ENCODE measurements around the gene TSPYL6.
"Not testable (repeated sequence)": the region's sequence is repeated elsewhere in the genome, so short reads cannot be mapped to it uniquely, and the experiment has no call there.

DNA sequence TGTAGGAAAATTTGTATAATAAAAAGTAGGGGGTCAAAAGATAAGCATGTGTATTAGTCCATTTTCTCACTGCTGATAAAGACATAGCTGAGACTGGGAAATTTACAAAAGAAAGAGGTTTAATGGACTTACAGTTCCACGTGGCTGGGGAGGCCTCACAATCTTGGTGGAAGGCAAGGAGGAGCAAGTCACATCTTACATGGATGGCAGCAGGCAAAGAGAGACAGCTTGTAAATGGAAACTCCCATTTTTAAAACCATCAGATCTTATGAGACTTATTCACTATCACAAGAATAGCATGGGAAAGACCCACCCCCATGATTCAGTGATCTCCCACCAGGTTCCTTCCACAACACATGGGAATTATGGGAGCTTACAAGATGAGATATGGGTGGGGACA, 9.1 kb upstream of the TSPYL6 start:
- TF ChIP-seq CTCF, POLR2A, POLR2AphosphoS5, EP300 (IDR thresholded peaks at IDR 0.05): not testable (repeated sequence)
